Body of pancreas (tissue), 4 donors: ENCODE results near the gene FAM120B.

Experiments
- CTCF ChIP-seq, 7 experiments: fragments of 450-650 bp in 4 of 7; fragments of 200-600 bp in 3 of 7; sonication (generic) in 3 of 7; IDR thresholded peaks; one replicate each; pipeline ENCODE4 v1.5.1; 2016 to 2019; ENCODE audit warnings: antibody characterized with exemption in 7 of 7
- POLR2A ChIP-seq, 3 donors: fragments of 450-650 bp; IDR thresholded peaks; one replicate each; pipeline ENCODE4 v1.6.1; 2016; ENCODE audit warnings: antibody characterized with exemption in 3 of 3, mild to moderate bottlenecking in 2 of 3

- TF ChIP-seq POLR2A (IDR thresholded peaks at IDR 0.05) (no peak), CTCF (IDR thresholded peaks at IDR 0.05) (no peak)
Measured at GRCh38 chr6:170417881-170418280, 111.3 kb downstream of the FAM120B start.
